GM19025 (cell line): ENCODE results near the gene CA12.
"Not testable (repeated sequence)": the region's sequence is repeated elsewhere in the genome, so short reads cannot be mapped to it uniquely, and the experiment has no call there.

Experiments
- ATAC-seq: cut with Tn5 transposase; IDR thresholded peaks from one replicate; pipeline ENCODE4 v1.9.1; 2021; ENCODE audit warnings: mild to moderate bottlenecking, low read depth, moderate library complexity; ENCODE audit not compliant: unreplicated experiment

CA12 gene

GRCh38 chr15:63381301-63382204, at the start of gene CA12:
CA12 (minus strand) TSS chr15:63381846; CDS start chr15:63381720, 126 bp downstream.
- ATAC-seq: no peak

- no peak for ATAC-seq
These were observed 49.3 kb upstream of the CA12 start for GRCh38 chr15:63430766-63431451.

- ATAC-seq: no peak
These were observed 44.9 kb upstream of the CA12 start for GRCh38 chr15:63426552-63426951.

- no peak for ATAC-seq
These were observed 43.9 kb upstream of the CA12 start for GRCh38 chr15:63425426-63425985.

- no peak for ATAC-seq
These were observed 41.4 kb upstream of the CA12 start for GRCh38 chr15:63422891-63423590.

- no peak for ATAC-seq
These were observed 39.8 kb upstream of the CA12 start for GRCh38 chr15:63421433-63421832.

- ATAC-seq: no peak
These were observed 38.7 kb upstream of the CA12 start for GRCh38 chr15:63420333-63420747.

- no peak for ATAC-seq
These were observed 37.2 kb upstream of the CA12 start for GRCh38 chr15:63418811-63419210.

- ATAC-seq: no peak
These were observed 36.1 kb upstream of the CA12 start for GRCh38 chr15:63417721-63418120.

- ATAC-seq: not testable (repeated sequence)
These were observed 35.6 kb upstream of the CA12 start for GRCh38 chr15:63417274-63417673.

GRCh38 chr15:63414474-63415120, 33.0 kb upstream of the CA12 start:
- no peak for ATAC-seq

GRCh38 chr15:63412551-63412950, 30.9 kb upstream of the CA12 start:
- no peak for ATAC-seq

- ATAC-seq: no peak
These were observed 30.2 kb upstream of the CA12 start for GRCh38 chr15:63411866-63412265.

GRCh38 chr15:63409179-63409578, 27.5 kb upstream of the CA12 start:
- ATAC-seq: no peak

GRCh38 chr15:63408524-63408923, 26.9 kb upstream of the CA12 start:
- no peak for ATAC-seq

- no peak for ATAC-seq
These were observed 26.0 kb upstream of the CA12 start for GRCh38 chr15:63407612-63408011.

GRCh38 chr15:63405683-63406390, 24.2 kb upstream of the CA12 start:
- no peak for ATAC-seq

GRCh38 chr15:63405159-63405558, 23.5 kb upstream of the CA12 start:
- ATAC-seq: no peak

GRCh38 chr15:63403254-63403945, 21.8 kb upstream of the CA12 start:
- no peak for ATAC-seq
